GM19467 (cell line): ENCODE results near the gene ZNF697.

Experiments
- ATAC-seq: cut with Tn5 transposase; IDR thresholded peaks from one replicate; pipeline ENCODE4 v1.9.1; 2021; ENCODE audit warnings: mild to moderate bottlenecking, moderate library complexity; ENCODE audit not compliant: unreplicated experiment

ZNF697 gene

GRCh38 chr1:119664067-119664466 is 16.0 kb upstream of the ZNF697 start:
- ATAC-seq = no peak

DNA sequence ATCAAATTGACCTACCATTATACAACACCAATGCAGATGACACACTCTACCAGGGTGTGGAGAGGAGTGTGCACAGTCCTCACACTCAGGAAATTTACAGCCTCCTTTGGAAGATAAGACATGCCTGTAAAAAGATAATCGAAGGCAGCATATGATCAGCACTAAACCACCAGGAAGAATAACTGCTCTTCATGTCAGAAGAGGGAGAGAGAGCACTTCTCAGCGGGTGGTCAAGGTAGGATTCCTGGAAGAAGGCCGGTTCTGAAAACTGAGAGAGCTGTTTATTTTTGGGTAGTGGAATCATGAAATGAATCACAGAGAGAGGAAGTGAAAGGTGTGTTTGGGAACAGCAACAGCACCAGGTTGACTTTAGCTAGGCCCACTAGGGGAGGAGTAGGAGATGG is 14.0 kb upstream of the ZNF697 start:
- ATAC-seq = peak; percentile 39

DNA sequence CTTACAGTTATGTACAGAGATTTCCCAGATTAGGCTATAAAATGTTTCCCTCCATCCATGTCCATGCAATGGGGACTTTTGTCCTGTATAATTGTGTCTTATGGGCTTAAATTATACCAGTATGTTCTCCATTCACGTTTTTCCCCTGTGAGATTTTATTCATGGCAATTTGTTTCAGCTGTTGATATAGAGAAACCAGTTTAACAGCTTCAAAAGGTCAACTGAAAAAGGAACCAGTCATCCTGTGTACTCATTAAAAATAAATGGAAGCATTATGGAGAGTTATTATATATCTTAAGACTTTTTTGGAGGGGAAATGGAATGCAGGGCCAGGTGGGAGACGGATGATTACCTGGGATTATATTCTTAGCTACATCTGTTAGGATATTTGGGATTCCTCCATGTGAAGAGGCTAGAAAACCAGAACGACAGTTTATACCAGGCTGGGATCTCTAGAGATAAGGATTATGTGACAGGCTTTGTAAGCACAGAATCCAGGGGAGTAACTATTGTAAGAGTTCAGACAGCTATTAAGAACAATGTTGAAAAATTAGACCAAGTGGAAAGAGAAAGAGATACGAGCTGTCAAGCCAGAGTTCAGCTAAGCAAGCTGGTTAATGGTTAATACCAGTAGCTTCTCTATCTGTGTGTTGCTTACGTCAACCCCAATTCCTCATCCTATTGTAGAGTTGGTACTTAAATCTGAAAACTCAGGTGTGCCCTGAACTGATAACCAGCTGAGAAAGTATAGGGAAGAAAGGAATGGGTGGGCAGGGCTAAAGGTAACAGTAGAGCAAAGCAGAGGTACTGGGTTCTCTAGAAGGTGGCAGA is 12.4 kb upstream of the ZNF697 start:
- peak; percentile 74 for ATAC-seq

DNA sequence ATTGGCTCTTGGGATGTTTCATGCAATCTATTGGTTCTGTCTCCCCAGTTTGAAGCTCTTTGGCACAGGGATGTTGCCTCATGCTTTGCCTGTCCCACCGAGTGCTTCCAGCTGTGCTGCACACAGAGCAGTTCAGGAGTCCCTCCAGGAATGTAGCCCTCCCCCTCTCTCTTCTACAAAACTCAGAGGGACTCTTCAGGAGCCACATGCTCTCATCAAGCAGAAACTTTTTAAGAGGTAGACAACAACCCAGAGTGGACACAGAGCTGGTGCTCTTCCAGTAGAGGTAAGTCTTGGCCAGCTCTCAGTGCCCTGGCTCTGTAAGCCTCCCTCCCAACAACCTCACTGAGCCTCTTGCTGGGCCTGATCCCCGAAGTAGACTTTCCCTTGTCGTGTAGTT is 11.6 kb upstream of the ZNF697 start:
- no peak for ATAC-seq

- ATAC-seq = peak; percentile 54
Measured at GRCh38 chr1:119656410-119656955, 8.4 kb upstream of the ZNF697 start.

DNA sequence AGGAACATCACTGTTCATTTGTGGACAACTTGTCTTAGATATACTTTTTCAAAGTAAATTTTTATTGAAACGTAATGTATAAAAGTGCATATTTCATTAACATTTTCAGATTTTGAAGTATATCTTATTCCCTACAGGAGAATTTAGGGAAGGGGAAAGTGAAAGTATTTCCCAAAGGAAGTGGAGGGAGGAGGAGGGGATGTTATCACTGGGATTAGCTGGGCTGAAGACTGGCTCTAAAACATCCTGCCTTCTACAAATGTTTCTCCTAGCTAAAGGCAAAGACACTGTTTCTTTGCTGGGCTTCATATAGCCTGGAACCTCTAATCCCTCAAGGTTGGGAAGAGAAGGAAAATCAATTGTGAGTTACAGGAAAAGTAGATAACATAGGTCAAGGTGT is 7.1 kb upstream of the ZNF697 start:
- ATAC-seq = no peak

DNA sequence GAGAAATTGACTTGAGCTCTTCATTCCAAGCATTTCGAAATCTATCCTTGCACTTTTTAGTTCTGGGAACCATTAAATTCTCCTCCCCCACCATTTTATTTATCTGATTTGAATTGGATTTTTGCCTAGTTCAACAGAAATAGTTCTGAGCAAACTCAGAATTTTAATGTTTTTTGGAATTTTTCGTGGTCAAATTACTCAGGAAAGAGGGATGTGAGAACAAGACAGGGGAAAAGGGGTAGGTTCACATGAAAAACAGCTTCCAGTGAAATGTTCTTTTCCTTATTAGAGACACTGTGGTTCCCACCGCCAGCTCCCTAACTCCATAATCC is 5.7 kb upstream of the ZNF697 start:
- ATAC-seq = no peak

GRCh38 chr1:119653135-119653838 is 5.2 kb upstream of the ZNF697 start:
- no peak for ATAC-seq

DNA sequence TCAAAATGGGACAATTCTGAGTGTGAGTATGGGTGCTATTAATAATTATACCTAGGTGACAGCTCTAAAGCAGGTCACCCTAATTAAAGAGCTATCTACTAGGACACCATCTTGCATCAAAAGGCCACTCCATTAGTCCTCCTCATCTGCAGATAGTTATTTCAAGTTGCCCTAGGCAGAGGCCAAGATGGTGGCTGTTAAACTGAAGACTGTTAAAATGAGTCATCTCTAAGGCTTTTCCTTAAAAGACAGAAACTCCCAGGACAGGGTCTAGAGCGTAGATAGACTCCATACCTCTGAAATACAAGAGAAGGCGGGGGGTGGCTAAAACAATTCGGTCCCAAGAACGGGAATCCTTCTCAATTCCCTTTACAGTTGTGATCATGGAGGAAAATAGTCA is 4.5 kb upstream of the ZNF697 start:
- ATAC-seq = no peak

- no peak for ATAC-seq
Measured at GRCh38 chr1:119651641-119652040, 3.6 kb upstream of the ZNF697 start.

DNA sequence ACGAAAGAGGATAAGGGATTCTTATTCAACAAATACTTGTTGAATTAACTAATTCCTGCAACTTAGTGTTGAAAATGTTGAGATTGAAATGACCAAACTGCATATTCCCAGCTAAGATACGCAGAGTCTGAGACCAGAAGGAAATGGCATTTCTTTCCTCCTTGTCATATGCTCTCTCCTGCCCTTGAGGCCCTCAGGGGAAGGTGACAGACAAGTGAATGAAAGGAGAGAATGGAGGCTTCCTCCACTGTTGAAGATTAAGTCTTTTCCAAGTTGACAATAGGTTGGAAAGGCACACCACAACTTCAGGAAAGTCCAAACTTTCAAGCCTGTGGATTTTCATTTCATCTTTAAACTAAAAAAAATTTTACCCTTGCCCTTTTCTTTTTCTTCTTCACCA is 3.1 kb upstream of the ZNF697 start:
- ATAC-seq = no peak

DNA sequence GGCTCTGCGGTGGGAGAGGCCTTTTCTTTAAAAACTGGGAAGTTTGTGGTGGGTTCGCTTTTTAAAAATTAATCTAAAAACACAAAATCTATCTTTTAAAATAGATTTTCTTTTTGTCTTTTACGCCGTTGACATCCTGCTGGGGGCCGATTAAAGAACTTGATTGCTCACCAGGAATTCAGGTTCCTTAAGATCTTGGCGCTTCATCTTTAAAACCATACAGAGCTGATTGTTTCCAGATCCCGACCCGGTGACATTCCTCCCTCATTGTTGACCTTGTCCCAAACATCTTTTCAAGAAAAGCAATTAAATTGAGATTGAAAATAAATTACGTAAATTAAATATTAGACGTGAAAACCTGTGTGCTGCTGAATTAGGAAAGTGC is 546 bp upstream of the ZNF697 start:
- ATAC-seq = no peak

DNA sequence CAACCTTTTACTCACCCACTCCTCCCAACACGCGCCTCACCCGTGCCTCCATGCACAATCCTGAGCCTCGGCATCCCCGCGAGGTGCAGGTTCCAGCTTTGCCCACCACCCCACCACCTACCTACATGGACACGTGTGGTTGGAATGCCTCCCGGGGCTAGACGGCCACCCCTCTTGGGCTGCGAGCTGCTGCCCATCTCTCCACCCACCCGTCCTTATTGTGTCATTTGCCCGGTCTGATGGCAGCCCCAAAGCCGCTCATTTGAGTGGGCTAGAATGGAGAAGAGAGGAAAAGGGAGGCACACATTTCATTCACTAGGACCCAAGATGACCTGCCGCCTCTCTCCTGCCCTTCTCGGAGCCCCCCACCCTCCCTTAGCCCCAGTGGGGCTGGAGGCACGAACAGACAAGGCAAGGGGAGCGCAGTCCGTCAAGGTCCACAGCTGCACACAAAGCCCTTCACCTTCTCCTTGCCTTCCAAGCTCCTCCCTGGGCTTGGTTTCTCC is 785 bp downstream of the ZNF697 start:
- no peak for ATAC-seq

DNA sequence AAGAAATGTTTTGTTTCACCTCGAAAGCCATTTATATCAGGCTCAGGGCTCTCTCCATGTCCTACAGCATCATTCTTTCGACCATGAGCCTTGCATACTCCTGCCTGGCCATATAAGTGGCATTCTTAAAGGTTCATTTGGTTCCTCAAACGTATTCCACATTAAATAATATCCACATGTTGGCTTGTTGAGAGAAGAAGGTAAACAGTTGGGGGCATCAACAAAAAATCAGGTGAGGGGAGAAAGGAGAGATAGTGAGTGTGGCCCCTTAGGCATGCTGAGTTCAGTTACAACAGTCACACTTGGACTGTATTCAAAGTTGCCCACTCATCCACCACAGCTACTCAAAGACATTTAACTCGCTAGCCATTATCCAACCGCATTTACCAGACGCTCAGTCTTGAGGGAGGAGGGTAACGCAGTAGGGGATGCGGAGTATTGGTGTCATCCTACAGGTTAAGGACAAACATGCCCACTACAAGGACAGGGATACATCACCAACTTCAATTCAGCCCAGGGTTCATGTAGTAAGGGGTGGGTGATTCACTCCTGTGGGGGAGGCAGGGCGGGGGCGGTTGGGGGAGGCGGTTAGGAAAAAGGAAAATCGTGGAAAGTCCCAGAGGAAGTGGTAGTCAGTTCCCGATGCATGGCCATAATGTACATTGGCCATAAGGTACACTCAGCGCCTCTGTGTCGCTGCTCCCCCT is 1.4 kb downstream of the ZNF697 start:
- no peak for ATAC-seq

DNA sequence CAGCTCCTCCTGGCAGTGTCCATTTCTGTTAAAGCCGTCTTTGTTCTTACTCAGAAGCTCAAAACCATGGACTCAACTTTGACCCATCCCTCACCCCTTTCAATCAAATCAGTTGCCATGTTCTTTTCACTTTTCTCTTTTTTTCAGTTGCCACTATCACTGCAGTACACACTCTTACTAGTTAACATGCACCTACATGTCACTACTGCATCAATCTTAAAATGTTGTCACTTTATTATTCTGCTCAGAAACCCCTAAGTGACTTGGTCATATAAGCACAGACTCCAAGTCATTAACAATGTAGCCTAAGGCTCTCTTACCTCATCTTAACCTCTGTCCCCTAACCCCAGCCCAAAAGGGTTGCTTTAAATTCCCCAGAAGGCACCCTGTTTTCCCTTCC is 9.0 kb downstream of the ZNF697 start:
- ATAC-seq = no peak

GRCh38 chr1:119637710-119638109 is 10.4 kb downstream of the ZNF697 start:
- ATAC-seq = no peak

DNA sequence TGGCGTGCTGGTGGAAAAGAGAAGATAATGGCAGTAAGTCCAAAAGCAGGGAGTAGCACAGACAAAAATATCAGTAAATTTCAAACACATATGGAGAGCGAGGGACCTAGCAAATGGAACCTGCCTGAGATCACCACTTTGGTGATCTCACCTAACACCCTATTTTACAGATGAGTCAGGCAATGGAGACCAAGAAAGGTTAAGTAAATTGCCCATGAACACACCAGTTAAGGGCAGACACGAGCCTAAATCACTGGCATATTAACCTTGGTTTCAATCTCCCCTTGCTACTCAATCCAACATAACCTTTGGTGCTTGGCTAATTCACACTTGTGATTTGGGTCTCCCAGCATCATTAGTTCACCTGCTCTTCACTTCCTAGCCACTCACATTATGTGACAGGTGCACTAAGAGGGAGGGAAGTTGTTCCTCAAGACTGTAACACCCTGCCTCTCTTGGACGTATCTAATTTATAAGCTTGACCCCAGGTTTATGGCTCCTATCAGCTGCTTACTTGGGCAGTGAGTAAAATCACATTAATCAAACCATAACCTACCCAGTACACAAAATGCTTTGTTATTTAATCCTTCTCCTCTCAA is 11.5 kb downstream of the ZNF697 start:
- no peak for ATAC-seq

DNA sequence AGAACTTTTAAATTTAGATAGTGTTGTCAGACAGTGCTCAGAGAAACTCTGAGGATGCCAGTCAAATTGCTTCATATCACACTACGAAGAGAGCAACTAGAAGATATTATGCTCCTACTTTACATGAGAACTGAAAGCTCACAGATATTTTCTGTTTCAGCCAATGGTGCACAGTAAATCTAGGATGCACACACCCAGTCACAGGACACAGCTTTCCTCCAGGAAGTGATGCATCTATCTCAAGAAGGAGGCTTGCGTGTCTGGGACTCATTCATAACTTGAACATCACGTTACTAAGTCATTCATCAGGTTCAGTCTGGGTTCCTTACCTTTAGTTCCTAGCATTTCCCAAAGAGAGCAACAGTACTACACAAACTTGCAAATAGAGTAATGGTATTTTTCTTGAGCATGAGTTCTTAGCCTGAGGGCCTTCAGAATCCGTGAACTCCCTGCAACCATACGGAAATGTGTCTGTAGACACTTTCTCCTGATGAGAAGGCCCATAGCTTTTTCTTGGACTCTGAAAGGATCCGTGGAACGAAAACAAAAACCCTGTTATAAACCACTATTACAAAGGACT is 12.2 kb downstream of the ZNF697 start:
- ATAC-seq = no peak

- no peak for ATAC-seq
Measured at GRCh38 chr1:119634016-119634415, 14.1 kb downstream of the ZNF697 start.

DNA sequence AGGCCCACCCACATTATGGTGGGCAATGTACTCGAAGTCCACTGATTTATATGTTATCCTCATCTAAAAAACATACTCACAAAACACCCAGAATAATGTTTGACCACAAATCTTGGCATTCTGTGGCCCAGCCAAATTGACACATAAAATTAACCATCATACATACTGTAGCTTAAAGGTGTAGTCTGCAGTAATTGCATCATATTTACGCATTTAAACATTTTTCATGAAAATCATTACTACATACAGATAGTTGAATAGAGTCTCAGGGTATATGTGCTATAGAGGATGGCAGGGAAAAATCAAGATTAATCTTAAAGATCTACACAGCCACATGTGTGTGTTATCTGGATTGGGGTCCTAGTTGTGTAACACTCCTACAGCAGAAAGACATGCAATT is 14.5 kb downstream of the ZNF697 start:
- no peak for ATAC-seq

DNA sequence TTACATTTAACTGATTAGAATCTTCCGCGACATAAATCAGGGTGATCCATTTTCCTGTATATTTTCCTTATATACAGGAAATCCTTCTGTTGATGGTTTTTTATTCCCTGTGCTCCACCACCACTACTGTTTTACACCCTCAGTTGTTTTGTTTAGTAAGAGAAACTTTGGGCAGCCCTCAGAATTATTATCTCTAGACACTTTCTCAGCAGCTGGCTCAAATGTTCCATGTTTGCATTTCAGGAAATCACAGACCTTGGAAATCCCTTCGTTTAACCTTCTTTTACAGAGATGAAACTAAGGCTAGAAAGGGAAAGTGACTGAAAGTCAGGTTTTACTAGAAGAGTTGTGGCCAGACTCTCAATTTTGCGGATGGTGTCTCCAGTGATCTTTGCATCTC is 15.2 kb downstream of the ZNF697 start:
- ATAC-seq = no peak
